B cell (primary cell): ENCODE data around the gene CCND2. TPM values are rescaled to one million over a fixed set of nuclear protein-coding genes. Genes with fewer than 3 reads are reported as not detected.

Source experiments
- ATAC-seq: fragments of 200-7000 bp; cut with Tn5 transposase; one replicate; pipeline ENCODE4 v1.10.0; 2021; ENCODE audit warnings: low read depth, mild to moderate bottlenecking, moderate number of reproducible peaks, moderate library complexity
- CTCF ChIA-PET: fragments of 350-600 bp; sonication (Branson Sonifier 250); formaldehyde crosslinking; loops from one replicate; lab custom pipeline; 2021; ENCODE audit warnings: antibody characterized with exemption, inconsistent platforms; lab: Charles Lee
- POLR2A ChIA-PET: fragments of 350-600 bp; sonication (Branson Sonifier 250); formaldehyde crosslinking; loops from one replicate; lab custom pipeline; 2021; ENCODE audit warnings: antibody characterized with exemption; lab: Charles Lee
- DNase-seq: peaks from one replicate; pipeline ENCODE4 v3.0.0; 2013
- H2AFZ ChIP-seq: 2 replicates; pipeline ENCODE4 v1.6.1; 2012; ENCODE audit warnings: mild to moderate bottlenecking, low read depth, low read length; ENCODE audit not compliant: insufficient read depth, poor library complexity, severe bottlenecking
- H3K27ac ChIP-seq, 2 donors: 1 replicate in 1 of 2; 2 replicates in 1 of 2; pipeline ENCODE4 v1.5.1; 2012 to 2013; ENCODE audit warnings: low read length in 2 of 2, mild to moderate bottlenecking in 2 of 2, moderate library complexity in 1 of 2
- H3K27me3 ChIP-seq, 4 experiments: fragments of 200-600 bp in 1 of 4; sonication (generic) in 1 of 4; replicated peaks in 1 of 4; 1 replicate in 2 of 4; 2 replicates in 2 of 4; pipeline versions ENCODE4 v1.6.1 to v1.7.0; 2013 to 2016; ENCODE audit warnings: low read length in 3 of 4, mild to moderate bottlenecking in 2 of 4, mixed read lengths in 1 of 4, moderate library complexity in 1 of 4; ENCODE audit not compliant: insufficient read depth in 4 of 4, control insufficient read depth in 3 of 4; ENCODE audit errors: control extremely low read depth in 1 of 4
- H3K36me3 ChIP-seq, 2 experiments: replicated peaks in 1 of 2; 1 replicate in 1 of 2; 2 replicates in 1 of 2; pipeline versions ENCODE4 v1.6.1 to v1.7.1; 2013; ENCODE audit warnings: low read length in 1 of 2; ENCODE audit not compliant: insufficient read depth in 2 of 2, control insufficient read depth in 1 of 2; ENCODE audit errors: control extremely low read depth in 1 of 2, extremely low read depth in 1 of 2
- H3K4me1 ChIP-seq, 2 donors: fragments of 200-600 bp in 1 of 2; sonication (generic) in 1 of 2; 1 replicate in 1 of 2; 2 replicates in 1 of 2; pipeline versions ENCODE4 v1.5.1 to v1.6.1; 2013 to 2017; ENCODE audit warnings: low read length in 2 of 2; ENCODE audit not compliant: control insufficient read depth in 2 of 2, insufficient read depth in 2 of 2
- H3K4me2 ChIP-seq: replicated peaks from 2 replicates; pipeline ENCODE3; 2012; ENCODE audit warnings: mild to moderate bottlenecking, low read depth, low read length; ENCODE audit not compliant: poor library complexity, severe bottlenecking
- H3K4me3 ChIP-seq, 5 experiments: fragments of 200-600 bp in 1 of 5; sonication (generic) in 1 of 5; 1 replicate in 3 of 5; 2 replicates in 2 of 5; pipeline versions ENCODE4 v1.5.1 to v1.7.0; 2011 to 2016; ENCODE audit warnings: low read length in 4 of 5, mild to moderate bottlenecking in 4 of 5, low read depth in 2 of 5, control low read depth in 1 of 5, moderate library complexity in 1 of 5; ENCODE audit not compliant: insufficient read depth in 1 of 5; ENCODE audit errors: control extremely low read depth in 1 of 5, extremely low read depth in 1 of 5
- H3K79me2 ChIP-seq: fragments of 200-600 bp; sonication (generic); one replicate; pipeline ENCODE4 v1.6.0; 2016; ENCODE audit warnings: low read length; ENCODE audit not compliant: control insufficient read depth, insufficient read depth
- H3K9ac ChIP-seq: fragments of 200-600 bp; sonication (generic); 2 replicates; pipeline ENCODE4 v1.6.1; 2017; ENCODE audit warnings: mild to moderate bottlenecking, low read length, moderate library complexity
- H3K9me3 ChIP-seq, 3 donors: one replicate each; pipeline versions ENCODE4 v1.6.1 to v1.7.1; 2013; ENCODE audit warnings: low read length in 2 of 3; ENCODE audit not compliant: control insufficient read depth in 2 of 3, insufficient read depth in 1 of 3; ENCODE audit errors: control extremely low read depth in 1 of 3
- H4K20me1 ChIP-seq: 2 replicates; pipeline ENCODE4 v1.6.0; 2012; ENCODE audit warnings: mild to moderate bottlenecking, low read length; ENCODE audit not compliant: insufficient read depth, control insufficient read depth, poor library complexity, severe bottlenecking
- H3K27ac Mint-ChIP-seq: one replicate; pipeline ENCODE4 v1.8.0; 2021; ENCODE audit warnings: mixed read lengths
- H3K27me3 Mint-ChIP-seq: one replicate; pipeline ENCODE4 v1.8.0; 2021; ENCODE audit warnings: mixed read lengths
- H3K4me1 Mint-ChIP-seq: one replicate; pipeline ENCODE4 v1.8.0; 2021; ENCODE audit warnings: mixed read lengths
- H3K4me3 Mint-ChIP-seq: one replicate; pipeline ENCODE4 v1.8.0; 2021; ENCODE audit warnings: mixed read lengths
- H3K9me3 Mint-ChIP-seq: one replicate; pipeline ENCODE4 v1.8.0; 2022; ENCODE audit warnings: mixed read lengths; ENCODE audit not compliant: insufficient read depth
- CTCF ChIP-seq: fragments of 200-600 bp; IDR thresholded peaks from one replicate; pipeline ENCODE4 v1.8.0; 2022; ENCODE audit warnings: antibody characterized with exemption, mild to moderate bottlenecking
- EZH2 ChIP-seq: IDR thresholded peaks from 2 replicates; pipeline ENCODE4 v1.6.1; 2012; ENCODE audit warnings: borderline replicate concordance, low read depth, mild to moderate bottlenecking, moderate library complexity, low read length; ENCODE audit not compliant: insufficient read depth, poor library complexity, severe bottlenecking
- WGBS: methylation state at CpG from one replicate; pipeline ENCODE4 v1.1.5; 2013; ENCODE audit warnings: missing lambda C conversion rate; ENCODE audit not compliant: insufficient coverage; 5-methylcytosine and 5-hydroxymethylcytosine counted together
- intact Hi-C: fragments of 100-400 bp; cut with micrococcal nuclease; formaldehyde crosslinking; loops from one replicate; pipeline ENCODE4 v1.10.0; 2022
- polyA plus RNA-seq: library from polyadenylated mRNA; depleted of rRNA; stranded (reverse); fragments of >200 nt; gene quantifications from 2 replicates; pipeline ENCODE4 v1.2.3, GENCODE V29; 2012
- total RNA-seq, 2 donors: library from RNA; stranded (reverse); fragments of 120-200 nt in 1 of 2; gene quantifications; 1 replicate in 1 of 2; 2 replicates in 1 of 2; pipeline versions ENCODE4 v1.2.3 to v1.2.4, GENCODE V29; 2013 to 2022

The CCND2 gene
- total and polyA plus RNA-seq, 2 donors (not counting 1 experiment from before 2014, with no cell fraction given), result 9.2 to 20.6 TPM

GRCh38 chr12:4252601-4253000, 21.0 kb upstream of the CCND2 start:
- intact Hi-C loops, result no loop called here
- H3K27me3 Mint-ChIP-seq, result peaks cover 19% of the 10 kb centered on the region
- Histone ChIP-seq H3K9ac (no peak overlapping the region), H3K9me3 (no peaks in the 10 kb centered on the region), H3K4me2 (no peak overlapping the region), H2AFZ (no peak overlapping the region), H4K20me1 (no peaks in the 10 kb centered on the region), H3K27me3 (no peaks in the 10 kb centered on the region), H3K4me1 (peaks cover 4 to 5% of the 10 kb centered on the region in 2 donors), H3K27ac (no peak overlapping the region), H3K36me3 (no peaks in the 10 kb centered on the region), H3K4me3 (no peak overlapping the region), H3K79me2 (no peaks in the 10 kb centered on the region)
- ATAC-seq (no peak), DNase-seq (no peak)
- TF ChIP-seq CTCF (no peak), EZH2 (no peak)
- H3K27ac Mint-ChIP-seq, result no peak overlapping the region
- no peaks in the 10 kb centered on the region for H3K9me3 Mint-ChIP-seq
- H3K4me1 Mint-ChIP-seq, result peaks cover 6% of the 10 kb centered on the region
- H3K4me3 Mint-ChIP-seq, result no peak overlapping the region
- POLR2A ChIA-PET, result no interaction called here
- 97% methylated on average over 3 of the region's 5 CpGs for whole genome bisulfite sequencing
- CTCF ChIA-PET, result no interaction called here

- Histone ChIP-seq H2AFZ (no peak overlapping the region), H3K9me3 (no peaks in the 10 kb centered on the region), H3K4me3 (no peak overlapping the region), H3K4me2 (no peak overlapping the region), H3K79me2 (no peaks in the 10 kb centered on the region), H3K27me3 (no peaks in the 10 kb centered on the region), H3K36me3 (no peaks in the 10 kb centered on the region), H3K9ac (no peak overlapping the region), H4K20me1 (no peaks in the 10 kb centered on the region), H3K27ac (no peak overlapping the region), H3K4me1 (peaks cover 4 to 5% of the 10 kb centered on the region in 2 donors)
- peaks cover 11% of the 10 kb centered on the region for H3K27me3 Mint-ChIP-seq
- H3K4me3 Mint-ChIP-seq, result no peak overlapping the region
- intact Hi-C loops, result no loop called here
- no peaks in the 10 kb centered on the region for H3K9me3 Mint-ChIP-seq
- peaks cover 4% of the 10 kb centered on the region for H3K4me1 Mint-ChIP-seq
- ATAC-seq (no peak), DNase-seq (no peak)
- TF ChIP-seq EZH2 (no peak), CTCF (no peak)
- H3K27ac Mint-ChIP-seq, result no peak overlapping the region
- POLR2A ChIA-PET, result no interaction called here
- CTCF ChIA-PET, result interaction anchor here (0.7 to 2.4 kb wide), 4 partner anchors 12 to 149 kb away, joined by 3 to 8 read pairs (median 6); no protein-coding TSS in a partner anchor
- no CpG with 5 or more reads among the region's 2 CpGs for WGBS
Observed at GRCh38 chr12:4256043-4256826, 17.3 kb upstream of the CCND2 start.
